T-helper 22 cell (primary cell): ENCODE results near the gene KATNAL2.

Experiments used
- DNase-seq: peaks from one replicate; pipeline ENCODE4 v3.0.0-alpha.2; 2020; ENCODE audit warnings: low read depth

KATNAL2 gene

GRCh38 chr18:46917108-46917802, at the start of gene KATNAL2, which contains the start of gene PIAS2:
KATNAL2 (plus strand) TSS chr18:46917602; CDS start chr18:46946873, 29,271 bp downstream.
PIAS2 (minus strand) TSS chr18:46917507; CDS start chr18:46917345, 162 bp downstream.
- DNase-seq = peak; percentile 55

DNA sequence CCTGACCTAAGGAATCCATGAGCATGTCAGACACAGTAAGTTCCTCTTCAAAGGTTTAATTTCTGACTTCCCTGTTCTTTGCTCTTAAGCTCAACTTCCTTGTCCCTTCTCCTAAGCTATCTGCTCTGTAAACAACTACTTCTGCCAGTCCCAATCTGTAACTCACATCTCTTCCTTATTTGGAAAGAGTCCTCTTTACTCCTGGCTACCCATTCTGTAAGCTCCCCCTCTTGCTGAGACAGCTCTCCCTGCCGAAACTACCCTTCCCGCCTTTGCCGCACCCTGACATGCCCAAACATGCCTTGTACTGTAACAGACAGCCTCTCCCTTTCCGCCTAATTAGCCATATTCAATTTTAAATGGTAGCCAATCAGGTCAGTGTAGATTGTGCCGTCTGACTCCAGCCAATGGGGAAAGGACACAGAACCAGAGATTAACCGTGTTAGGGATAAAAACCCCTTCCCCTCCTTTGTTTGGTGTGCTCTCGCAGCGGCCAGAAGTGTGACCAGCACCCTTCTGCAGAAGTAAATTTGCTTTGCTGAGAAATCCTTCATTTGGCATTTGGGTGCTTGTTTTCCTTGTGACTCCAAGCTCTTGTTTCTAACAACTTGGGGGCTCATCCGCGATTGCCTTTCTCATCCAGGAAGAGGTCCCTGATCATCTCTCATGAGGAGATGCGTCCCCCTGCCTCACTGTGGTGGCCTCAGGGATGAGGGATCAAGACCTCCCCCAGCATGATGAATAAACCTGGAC, 49.1 kb upstream of the KATNAL2 start:
- no peak for DNase-seq

GRCh38 chr18:46877329-46877987, 39.9 kb upstream of the KATNAL2 start:
- no peak for DNase-seq

GRCh38 chr18:46883180-46883579, 34.2 kb upstream of the KATNAL2 start:
- DNase-seq = no peak

- DNase-seq = no peak
Observed at GRCh38 chr18:46886893-46887292, 30.5 kb upstream of the KATNAL2 start.

DNA sequence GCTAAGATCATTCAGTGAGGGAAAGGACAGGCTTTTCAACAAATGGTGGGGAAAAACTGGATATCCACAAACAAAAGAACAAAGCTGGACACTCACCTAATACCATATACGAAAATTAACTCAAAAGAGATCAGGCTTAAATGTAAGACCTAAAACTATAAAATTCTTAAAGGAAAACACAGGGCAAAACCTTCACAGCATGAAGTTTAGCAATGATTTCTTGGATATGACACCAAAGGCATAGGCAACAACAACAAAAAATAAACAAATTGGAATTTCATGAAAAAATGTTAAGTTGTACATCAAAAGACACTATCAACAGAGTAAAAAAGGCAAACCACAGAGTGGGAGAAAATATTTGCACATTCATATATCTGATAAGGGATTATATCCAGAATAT, 28.4 kb upstream of the KATNAL2 start:
- no peak for DNase-seq

- no peak for DNase-seq
Observed at GRCh38 chr18:46891742-46892214, 25.6 kb upstream of the KATNAL2 start.

GRCh38 chr18:46892842-46893241, 24.6 kb upstream of the KATNAL2 start:
- DNase-seq = no peak

GRCh38 chr18:46893360-46893759, 24.0 kb upstream of the KATNAL2 start:
- DNase-seq = no peak

- DNase-seq = no peak
Observed at GRCh38 chr18:46894124-46894523, 23.3 kb upstream of the KATNAL2 start.

- no peak for DNase-seq
Observed at GRCh38 chr18:46899274-46899948, 18.0 kb upstream of the KATNAL2 start.

DNA sequence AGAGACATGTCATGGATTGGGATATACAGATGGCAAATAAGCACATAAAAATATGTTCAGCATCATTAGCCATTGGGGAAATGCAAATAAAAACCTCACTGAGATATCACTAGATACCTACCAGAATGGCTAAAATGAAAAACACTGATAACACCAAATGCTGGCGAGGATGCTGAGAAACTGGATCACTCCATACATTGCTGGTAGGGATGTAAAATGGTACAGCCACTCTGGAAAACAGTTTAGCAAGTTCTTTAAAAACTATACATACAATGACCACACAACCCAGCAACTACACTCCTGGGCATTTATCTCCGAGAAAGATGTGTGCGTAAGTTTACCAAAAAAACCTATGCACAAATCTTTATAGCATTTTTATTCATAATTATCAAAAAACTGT, 14.0 kb upstream of the KATNAL2 start:
- DNase-seq = no peak

DNA sequence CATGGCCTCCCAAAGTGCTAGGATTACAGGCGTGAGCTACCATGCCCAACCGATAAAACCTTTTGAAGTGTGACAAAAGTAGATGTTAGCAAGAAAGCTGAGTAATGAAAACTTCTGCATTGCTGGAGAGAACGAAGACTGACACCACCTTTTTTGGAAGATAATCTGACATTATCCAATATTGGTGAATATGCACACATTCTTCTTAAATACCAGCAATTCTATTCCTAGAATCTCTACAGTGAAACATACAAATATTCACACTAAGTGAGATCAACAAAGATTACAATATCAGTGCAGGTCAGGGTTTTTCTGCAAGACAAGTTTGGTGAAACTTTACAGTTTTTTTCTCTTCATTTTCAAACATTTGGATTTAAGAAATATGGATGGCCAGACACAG, 7.9 kb upstream of the KATNAL2 start:
- no peak for DNase-seq

- DNase-seq = no peak
Observed at GRCh38 chr18:46910856-46911255, 6.5 kb upstream of the KATNAL2 start.

GRCh38 chr18:46915800-46916550, 1.4 kb upstream of the KATNAL2 start:
- DNase-seq = no peak

DNA sequence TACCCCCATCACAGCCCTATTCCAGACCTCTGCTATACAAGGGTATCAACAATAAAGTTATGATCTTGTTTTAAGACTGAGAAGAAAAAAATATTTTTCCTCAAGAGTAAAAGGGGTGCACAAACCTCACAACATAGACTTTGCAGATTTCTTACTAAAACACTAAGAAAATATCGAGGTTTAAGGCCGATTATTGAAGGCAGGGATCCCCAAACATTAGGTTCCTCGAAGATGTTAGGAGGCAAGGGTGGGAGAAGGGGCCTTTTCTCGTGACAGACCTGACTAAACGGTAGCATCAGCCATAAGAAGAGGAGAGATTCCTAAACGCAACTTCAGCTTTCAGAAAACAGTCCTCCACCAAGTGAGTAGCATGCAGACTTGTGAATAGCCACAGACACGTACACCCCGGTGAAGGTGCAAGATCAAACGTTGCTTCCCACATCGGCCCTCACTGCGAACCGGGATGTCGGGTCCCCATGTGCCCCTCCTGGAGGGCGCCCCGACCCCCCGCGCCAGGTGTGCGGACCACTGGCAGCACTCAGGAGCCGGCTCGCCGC, 773 bp upstream of the KATNAL2 start:
- DNase-seq = no peak

DNA sequence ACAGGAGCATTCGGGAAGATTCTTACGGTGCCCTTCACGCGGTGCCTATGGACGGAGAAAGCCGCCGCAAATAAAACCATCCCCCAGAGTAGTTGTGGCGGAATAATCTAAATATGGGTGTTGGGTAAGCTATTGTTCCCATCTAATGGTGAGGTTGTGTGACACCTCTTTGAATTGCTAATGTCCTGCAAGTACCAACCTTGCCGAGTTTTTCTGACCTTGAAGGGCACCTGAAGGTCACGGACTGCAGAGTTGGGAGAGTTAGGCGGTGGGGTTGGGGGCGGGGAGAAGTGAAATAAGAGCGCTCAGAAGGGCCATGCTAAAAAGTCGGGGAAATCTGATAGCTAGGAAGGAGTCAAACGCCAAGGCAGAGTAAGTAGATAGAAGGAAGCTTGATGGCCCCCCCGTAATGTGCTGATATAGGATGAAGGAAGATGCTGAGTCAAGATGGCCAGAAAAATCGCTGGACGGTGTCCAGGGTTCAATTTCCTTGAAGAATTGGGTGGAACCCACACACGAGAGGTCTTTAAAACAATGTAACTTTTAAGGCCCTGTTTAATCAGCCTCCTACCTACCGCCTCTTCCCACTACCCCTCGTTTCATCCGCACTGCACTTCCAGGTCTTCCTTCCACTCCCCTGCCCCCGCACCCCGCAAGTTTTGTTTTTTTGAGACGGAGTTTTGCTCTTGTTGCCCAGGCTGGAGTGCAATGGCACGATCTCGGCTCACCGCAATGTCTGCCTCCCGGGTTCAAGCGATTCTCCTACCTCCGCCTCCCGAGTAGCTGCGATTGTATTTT, 600 bp downstream of the KATNAL2 start:
- DNase-seq = no peak

GRCh38 chr18:46920067-46920466, 2.7 kb downstream of the KATNAL2 start:
- no peak for DNase-seq

GRCh38 chr18:46920653-46921052, 3.3 kb downstream of the KATNAL2 start:
- DNase-seq = no peak

- no peak for DNase-seq
Observed at GRCh38 chr18:46939337-46939963, 22.0 kb downstream of the KATNAL2 start.
